Measurements from ENCODE around the gene SYN1.

Gene SYN1

DNA sequence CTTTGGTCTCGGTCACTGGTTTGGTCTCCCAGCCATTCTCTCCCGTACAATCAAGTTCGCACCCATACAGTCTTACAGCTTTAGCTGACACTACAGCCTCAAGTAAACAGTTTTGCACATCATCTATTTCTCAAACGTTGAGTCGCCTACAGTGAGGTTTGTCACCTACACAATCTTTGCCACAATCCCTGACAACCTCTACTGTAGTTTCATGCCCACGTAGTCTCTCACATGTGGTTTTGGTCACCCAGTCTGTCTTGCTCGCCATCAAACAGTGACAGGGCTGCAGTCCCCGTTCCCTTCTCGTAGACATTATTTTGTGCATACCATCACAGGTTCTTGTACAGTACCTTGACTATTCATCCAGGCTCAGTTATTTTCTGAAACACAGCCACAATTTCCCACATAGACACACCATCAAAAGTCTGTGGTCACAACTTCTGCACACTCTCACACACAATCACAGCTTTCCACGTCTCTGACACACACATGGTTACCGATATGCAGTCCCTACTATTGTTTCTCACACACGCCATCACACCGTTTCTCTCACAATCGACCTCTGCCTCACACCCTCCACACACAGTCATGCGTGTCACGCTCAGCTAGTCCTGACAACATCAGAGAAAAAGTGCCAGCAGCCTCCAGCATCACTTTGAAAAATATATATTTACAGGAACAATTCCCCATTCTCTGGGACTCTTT is 15.4 kb upstream of the SYN1 start:
- no peak for DNase-seq (ENCODE audit: extremely low read depth in 1 of 2, low read depth in 1 of 2)

DNA sequence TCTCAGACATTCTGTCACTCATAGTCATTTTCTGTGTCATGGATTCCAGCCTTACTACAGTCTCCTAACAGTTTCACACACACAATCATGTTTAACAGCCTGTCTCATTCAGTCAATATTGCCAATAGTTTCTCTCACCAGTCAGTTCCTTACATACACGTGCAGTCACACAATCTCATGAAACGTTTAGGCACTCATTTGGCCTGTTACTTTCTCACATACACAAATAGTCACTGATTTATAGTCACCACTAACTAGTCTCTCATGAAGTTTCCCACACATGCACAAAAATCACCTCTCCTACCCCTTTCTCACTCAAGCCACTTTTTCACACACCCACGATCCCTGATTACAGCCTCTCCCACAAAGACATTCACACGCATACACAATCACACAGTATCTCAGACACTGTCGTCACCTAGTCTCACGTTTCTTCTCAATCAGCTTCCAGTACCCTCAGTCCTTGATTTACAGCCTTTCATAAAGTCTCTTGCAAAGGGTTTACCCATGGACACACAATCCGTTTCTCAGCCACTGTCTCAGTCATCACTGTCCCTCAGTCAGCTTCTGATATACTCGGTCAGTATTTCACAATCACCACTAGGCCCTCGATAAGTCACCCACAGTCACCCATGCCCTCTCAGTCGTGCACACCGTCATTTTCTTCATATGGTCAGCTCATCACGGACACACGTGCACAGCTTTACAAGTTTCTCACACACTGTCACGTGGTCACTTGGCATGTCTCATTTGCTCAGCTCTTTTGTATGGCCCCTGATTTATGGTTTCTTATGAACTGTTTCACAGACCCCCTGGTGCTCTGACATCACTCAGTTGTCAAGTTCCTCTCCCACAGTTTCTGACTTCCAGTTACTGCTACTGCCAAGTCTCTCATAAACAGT is 14.3 kb upstream of the SYN1 start:
- DNase-seq (ENCODE audit: extremely low read depth in 1 of 2, low read depth in 1 of 2): no peak

GRCh38 chrX:47632666-47633065 is 13.0 kb upstream of the SYN1 start:
- DNase-seq (ENCODE audit: extremely low read depth in 1 of 2, low read depth in 1 of 2): no peak

- no peak for DNase-seq (ENCODE audit: extremely low read depth in 1 of 2, low read depth in 1 of 2)
Measured at GRCh38 chrX:47631676-47632075, 12.0 kb upstream of the SYN1 start.

GRCh38 chrX:47629419-47630200 is 10.0 kb upstream of the SYN1 start, which contains the start of gene CFP:
TSS of gene CFP (minus strand) at chrX:47629930. CDS start at chrX:47629844, 86 bp downstream.
- DNase-seq (ENCODE audit: extremely low read depth in 1 of 2, low read depth in 1 of 2): no peak

- no peak for DNase-seq (ENCODE audit: extremely low read depth in 1 of 2, low read depth in 1 of 2)
Measured at GRCh38 chrX:47628982-47629381, 9.3 kb upstream of the SYN1 start.

- no peak for DNase-seq (ENCODE audit: extremely low read depth in 1 of 2, low read depth in 1 of 2)
Measured at GRCh38 chrX:47625365-47625764, 5.7 kb upstream of the SYN1 start.

DNA sequence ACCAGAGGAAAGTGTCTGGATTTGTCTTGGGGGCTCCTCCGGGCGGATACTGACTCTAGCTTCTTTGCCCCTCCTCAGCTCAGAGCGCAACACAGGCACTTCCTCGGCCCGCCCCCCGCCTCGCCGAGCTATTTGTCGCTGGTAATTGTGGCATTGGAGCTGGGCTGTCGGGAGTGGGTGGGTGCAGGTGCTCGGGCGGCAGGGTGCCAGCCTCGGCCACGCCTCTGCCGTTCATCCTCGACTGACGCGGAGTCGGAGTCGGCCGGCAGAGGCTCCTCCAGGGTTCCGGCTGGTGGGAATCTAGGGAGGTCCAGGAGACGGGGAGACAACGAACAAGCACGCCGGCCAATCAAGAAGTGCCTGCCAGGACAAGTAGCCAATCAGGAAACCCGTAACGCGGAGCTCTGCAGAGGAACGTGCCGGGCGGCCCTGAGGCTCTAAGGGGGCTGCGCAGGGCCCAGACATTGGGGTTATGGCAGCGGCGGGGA is 3.9 kb upstream of the SYN1 start:
- DNase-seq (ENCODE audit: extremely low read depth in 1 of 2, low read depth in 1 of 2): no peak

- no peak for DNase-seq (ENCODE audit: extremely low read depth in 1 of 2, low read depth in 1 of 2)
Measured at GRCh38 chrX:47621851-47622250, 2.2 kb upstream of the SYN1 start.

GRCh38 chrX:47620303-47620685 is 637 bp upstream of the SYN1 start:
- no peak for DNase-seq (ENCODE audit: extremely low read depth in 1 of 2, low read depth in 1 of 2)

DNA sequence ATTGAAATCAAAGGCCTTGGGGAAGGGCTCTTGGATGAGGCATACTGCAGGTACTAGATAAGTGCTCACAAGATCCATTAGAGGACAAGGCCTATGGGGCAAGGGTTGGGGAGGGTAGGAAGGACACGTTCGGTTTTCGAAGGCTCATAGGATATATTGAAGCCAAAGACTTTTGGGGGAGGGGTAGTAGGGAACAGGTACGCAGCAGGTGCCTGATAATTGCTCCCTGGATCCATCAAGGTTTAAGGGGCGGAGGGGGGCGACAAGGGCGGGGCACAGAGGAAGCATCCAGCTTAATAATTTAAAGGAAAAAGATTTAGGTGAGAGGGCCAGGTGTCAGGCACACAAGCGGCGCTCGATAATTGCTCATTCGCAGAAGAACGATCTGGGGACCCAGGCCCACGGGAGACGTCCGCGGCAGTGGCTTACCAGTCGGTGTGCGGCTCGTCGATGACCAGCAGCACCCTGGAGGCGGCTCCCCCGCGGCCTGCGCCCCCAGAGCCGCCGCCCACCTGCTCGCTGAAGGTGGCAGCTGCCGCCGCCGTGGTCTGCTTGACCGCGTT is 653 bp downstream of the SYN1 start:
- DNase-seq (ENCODE audit: extremely low read depth in 1 of 2, low read depth in 1 of 2): no peak

GRCh38 chrX:47614618-47615017 is 5.0 kb downstream of the SYN1 start:
- no peak for DNase-seq (ENCODE audit: extremely low read depth in 1 of 2, low read depth in 1 of 2)

DNA sequence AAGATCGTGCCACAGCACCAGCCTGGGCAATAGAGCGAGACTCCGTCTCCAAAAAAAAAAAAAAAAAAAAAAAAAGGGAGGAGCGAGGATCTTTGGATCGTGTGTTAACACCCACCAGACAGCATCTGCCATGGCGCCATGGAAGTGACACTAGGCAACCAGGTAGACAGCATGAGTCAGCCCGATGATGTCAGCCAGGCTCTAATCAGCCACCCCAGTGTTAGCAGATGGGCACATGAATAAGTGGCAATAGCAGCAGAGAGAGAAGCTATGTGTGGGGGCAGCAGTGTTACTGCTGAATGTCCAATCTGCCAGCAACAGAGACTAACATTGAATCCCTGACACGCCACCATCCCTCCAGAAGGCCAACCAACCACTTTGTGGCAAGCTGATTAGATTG is 6.6 kb downstream of the SYN1 start:
- DNase-seq (ENCODE audit: extremely low read depth in 1 of 2, low read depth in 1 of 2): no peak

- DNase-seq (ENCODE audit: extremely low read depth in 1 of 2, low read depth in 1 of 2): no peak
Measured at GRCh38 chrX:47612418-47612817, 7.2 kb downstream of the SYN1 start.

DNA sequence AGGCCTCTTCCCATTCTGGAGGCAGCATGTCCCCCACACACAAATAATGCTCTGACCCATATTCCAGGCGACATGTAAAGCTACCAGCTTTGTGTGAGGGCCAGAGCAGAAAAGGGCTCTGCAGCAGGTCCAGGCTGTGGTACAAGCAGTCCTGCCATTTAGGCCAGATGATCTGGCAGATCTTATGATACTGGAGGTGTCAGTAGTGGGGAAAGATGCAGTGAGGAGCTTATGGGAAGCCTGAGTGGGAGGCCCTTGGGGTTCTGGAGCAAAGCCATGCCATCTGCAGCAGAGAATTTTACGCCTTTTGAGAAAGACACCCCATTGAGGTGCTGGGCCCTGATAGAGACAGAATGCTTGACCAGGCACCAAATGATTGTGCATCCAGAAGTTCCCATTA is 7.7 kb downstream of the SYN1 start:
- no peak for DNase-seq (ENCODE audit: extremely low read depth in 1 of 2, low read depth in 1 of 2)

DNA sequence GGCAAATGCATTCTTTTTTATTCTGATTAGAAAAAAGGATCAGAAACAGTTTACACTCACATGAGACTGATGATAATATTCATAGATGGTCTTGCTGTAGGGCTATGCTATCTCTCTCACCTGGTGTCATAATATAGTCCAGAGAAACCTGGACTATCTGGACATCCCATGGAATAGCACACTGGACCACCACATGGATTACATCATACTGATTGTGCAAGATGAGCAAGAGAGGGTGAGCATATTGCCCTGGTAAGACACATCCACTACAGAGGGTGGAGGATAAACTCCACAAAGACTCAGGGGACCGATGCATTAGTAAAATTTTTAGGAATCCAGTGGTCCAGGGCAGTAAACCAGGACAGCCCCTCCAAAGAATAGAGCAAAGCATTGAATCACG is 8.2 kb downstream of the SYN1 start:
- no peak for DNase-seq (ENCODE audit: extremely low read depth in 1 of 2, low read depth in 1 of 2)

- no peak for DNase-seq (ENCODE audit: extremely low read depth in 1 of 2, low read depth in 1 of 2)
Measured at GRCh38 chrX:47610511-47610910, 9.1 kb downstream of the SYN1 start.

- DNase-seq (ENCODE audit: extremely low read depth in 1 of 2, low read depth in 1 of 2): no peak
Measured at GRCh38 chrX:47608130-47608810, 11.4 kb downstream of the SYN1 start.

- DNase-seq (ENCODE audit: extremely low read depth in 1 of 2, low read depth in 1 of 2): no peak
Measured at GRCh38 chrX:47607091-47607490, 12.6 kb downstream of the SYN1 start.

- no peak for DNase-seq (ENCODE audit: extremely low read depth in 1 of 2, low read depth in 1 of 2)
Measured at GRCh38 chrX:47605024-47605423, 14.6 kb downstream of the SYN1 start.
